NCI-H187 (cell line): Measurements from ENCODE around the gene LRRC18.

ENCODE experiments used
- DNase-seq, 2 experiments: peaks; one replicate each; lab custom pipeline; 2025; lab: John Stamatoyannopoulos, UW

LRRC18 gene

DNA sequence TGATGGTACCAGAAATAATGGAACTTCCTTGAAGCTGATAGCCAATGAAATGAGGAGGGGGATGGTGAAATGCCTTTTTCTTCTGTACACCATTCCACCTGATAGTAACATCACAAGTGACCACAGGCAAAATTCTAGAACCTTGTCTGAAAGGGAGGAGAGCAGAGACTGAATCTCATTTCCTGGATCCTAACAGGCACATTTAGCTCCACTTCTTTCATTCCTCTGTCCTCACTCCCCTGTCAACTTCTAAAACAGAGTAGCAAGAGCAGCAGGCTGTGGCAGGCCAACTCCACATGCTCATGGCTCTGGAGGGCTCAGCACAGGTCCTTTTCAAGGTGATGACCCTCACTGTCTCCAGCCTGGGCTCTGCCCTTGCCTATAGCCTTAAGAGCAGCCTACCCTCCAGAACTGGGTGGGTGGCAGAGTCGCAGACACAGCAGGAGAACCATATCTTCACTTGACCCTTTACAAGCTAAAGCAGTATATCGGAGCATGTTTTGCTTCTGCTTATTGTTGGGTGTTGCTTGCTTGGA, at the start of gene LRRC18:
LRRC18 (minus strand) TSS at position 51 of the 536 bp plus-strand sequence. CDS start 25,685 bp downstream, outside the sequence.
- no peak for DNase-seq

DNA sequence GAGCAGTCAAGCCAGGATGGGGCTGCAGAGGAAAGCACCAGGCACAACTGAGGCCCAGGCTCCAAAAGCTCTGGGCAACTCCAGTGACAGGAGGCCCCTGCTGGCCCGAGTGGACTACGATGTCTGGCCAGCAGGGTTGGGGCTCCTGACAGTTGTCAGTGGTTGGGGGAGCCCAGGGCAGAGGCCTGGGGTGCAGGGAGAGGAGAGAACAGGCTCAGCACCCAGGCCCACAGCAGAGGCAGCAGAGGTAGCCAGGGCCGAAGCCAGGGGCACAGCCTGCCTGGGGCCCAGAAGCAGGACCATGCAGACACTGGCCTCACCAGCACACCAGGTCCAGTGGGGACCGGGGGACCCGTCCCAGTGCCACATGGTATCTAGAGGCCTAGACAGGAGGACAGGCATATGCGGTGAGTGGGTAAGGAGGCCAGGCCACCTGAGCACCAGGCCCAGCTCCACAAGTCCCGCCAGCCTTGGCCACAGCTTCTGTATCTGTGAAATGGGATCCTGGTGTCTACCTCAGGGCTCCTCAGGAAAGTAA, 46.0 kb upstream of the LRRC18 start:
- DNase-seq = no peak

DNA sequence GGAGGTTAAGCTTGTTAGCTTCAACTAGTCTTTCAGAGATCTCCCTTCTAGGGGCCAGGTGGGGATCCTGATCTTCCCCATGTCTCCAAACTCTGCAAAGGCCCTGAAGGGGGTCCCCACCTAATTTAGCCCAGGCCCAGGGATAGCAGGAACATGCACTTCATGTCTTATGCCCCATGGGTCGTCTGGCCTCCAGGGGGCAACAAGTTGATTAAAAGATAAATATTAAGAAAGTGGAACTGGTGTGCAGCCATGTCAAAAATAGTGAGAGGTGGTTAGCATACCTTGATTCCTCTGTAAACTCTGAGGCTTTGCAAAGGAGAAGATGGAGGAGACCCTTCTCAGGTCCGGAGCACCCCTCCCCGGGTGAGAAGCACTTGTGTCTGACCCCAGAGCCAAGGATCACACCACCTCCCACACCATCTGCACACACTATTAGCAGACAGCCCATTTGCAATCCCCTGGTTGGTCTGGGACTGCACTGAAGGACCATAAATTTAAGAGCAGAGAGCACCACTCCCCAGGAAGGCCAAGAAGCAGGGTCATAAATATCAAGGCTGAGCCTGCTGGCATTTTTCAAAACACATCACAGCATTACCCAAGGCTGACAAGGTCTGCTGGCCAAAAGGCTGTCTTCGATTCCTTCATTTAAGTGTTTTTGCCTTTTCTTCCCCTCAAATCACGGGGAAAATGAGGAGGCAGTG, 44.2 kb upstream of the LRRC18 start:
- no peak for DNase-seq

DNA sequence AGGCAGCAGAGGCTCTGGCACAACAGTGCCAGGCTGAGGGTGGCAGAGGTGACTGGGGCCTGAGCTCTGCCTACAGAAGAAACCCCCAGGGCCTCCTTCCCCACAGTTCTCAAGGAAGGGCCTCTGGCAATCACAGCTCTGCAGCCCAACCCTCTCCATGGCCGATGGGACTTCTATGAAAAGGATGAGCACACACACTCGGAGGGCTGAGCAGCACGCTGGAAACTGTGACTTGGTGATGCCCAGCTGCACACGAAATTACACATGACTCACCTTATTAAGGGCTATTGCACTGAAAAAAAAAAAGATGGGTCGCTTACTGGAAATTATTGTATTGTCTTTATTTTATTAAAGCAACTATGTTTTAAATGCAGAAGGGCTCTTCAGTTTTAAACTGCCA, 42.9 kb upstream of the LRRC18 start:
- no peak for DNase-seq

GRCh38 chr10:48981310-48981907, 41.8 kb upstream of the LRRC18 start:
- no peak for DNase-seq

DNA sequence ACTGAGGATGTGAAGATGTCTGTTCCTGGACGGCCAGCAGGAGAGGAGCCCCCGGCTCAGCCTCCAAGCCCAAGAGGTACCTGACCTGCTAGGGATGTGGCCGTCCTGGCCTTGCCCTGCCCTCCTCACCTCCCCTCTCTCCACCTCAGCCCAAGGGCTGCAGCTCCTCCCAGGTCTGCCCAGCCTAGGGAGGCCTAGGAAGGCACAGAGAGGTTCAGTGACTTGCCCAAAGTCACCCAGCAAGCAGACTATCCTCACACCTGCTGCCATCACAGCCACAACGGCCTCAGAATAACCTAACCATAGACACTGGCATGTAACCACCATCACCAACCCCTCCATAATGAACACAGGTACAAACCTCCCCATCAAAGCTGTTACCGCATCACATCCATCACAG, 38.7 kb upstream of the LRRC18 start:
- DNase-seq = no peak

- no peak for DNase-seq
These were observed 36.6 kb upstream of the LRRC18 start for GRCh38 chr10:48976196-48976595.

- DNase-seq = no peak
These were observed 35.0 kb upstream of the LRRC18 start for GRCh38 chr10:48974510-48975156.

- DNase-seq = no peak
These were observed 33.4 kb upstream of the LRRC18 start for GRCh38 chr10:48973065-48973464.

- DNase-seq = no peak
These were observed 31.0 kb upstream of the LRRC18 start for GRCh38 chr10:48970654-48971053.

- no peak for DNase-seq
These were observed 30.4 kb upstream of the LRRC18 start for GRCh38 chr10:48970046-48970445.

DNA sequence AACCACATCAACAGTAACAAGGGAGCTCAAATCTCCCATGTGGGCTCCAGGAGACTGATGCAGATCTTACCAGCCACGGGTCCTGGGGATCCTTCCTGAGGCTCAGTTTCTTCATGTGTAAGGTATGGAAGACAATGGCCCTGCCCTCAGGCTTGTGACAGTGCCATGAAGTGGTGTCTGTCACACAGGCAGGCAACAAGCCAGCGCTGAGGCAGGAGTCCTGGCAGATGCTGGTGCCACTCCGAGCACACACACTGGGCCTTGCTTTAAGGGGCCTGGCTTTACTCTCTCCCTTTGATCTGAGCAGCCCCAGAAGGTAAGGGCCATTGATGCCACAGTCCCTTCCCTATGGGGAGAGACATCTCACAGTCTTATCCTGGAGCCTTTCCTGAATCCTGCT, 28.4 kb upstream of the LRRC18 start:
- no peak for DNase-seq

- no peak for DNase-seq
These were observed 25.8 kb upstream of the LRRC18 start for GRCh38 chr10:48965460-48965859.

- DNase-seq = no peak
These were observed 24.4 kb upstream of the LRRC18 start for GRCh38 chr10:48964038-48964437.

GRCh38 chr10:48958598-48959190, 19.1 kb upstream of the LRRC18 start:
- DNase-seq = no peak

- DNase-seq = no peak
These were observed 17.9 kb upstream of the LRRC18 start for GRCh38 chr10:48957361-48958151.

DNA sequence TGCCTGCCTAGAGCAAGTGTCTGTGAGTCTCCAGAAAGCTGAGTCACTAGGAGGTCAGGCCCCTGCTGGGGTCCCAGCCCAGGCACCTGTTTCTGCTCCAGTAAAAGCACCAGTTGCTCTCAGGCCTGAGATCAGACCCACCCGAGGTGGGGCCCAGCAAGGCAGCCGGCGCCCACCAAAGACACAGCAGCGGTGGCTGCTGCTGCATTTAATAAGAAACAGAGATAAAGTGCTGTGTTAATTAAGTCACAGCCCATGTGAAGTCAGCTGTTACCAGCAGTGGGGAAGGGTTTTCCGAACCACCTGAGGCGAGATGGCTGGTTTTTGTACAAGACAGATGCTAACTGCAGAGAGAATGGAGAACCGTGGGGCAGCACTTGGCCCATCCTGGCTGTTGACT, 12.1 kb upstream of the LRRC18 start:
- DNase-seq = no peak

GRCh38 chr10:48948470-48949037, 8.9 kb upstream of the LRRC18 start:
- DNase-seq = no peak

DNA sequence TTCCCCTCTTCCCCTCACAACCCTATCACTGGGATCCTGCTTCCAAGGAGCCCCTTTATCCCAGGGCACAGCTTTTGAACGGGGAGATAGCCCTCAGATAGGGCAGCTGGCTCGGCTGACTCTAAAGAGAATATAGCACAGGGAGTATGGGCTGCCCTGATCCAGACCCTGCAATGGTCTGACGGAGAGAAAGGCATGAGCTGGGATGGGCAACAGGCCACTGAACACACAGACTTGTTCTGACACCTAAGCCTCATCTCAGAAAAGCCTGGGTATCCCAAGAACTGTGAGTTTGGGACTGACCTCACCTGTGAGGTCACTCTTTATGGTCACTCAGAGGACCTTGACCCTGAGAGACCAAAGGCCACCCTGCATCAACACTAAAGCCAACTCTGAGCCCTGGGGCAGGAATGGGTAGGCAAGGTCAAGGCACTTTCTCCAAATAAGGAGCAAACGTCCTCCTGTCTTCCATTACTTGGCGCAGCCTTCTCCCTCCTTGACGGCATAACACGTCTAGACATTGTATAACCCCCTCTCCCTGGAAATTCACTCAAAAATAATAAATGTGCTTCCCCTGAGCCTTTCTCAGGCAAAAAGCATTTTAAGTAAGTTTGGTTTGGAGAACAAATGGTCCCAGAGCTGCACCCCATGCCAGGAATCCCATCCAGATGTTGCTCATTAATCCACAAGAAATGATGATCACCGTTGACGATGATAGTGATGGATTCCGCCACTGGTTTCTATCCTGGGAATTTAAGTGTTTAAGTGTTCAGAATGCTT, 8.2 kb upstream of the LRRC18 start:
- no peak for DNase-seq

- no peak for DNase-seq
These were observed 7.4 kb upstream of the LRRC18 start for GRCh38 chr10:48946891-48947500.
